B cell (primary cell): ENCODE measurements around the gene CHCHD6. TPM values are rescaled to one million over a fixed set of nuclear protein-coding genes. Genes with fewer than 3 reads are reported as not detected.

ENCODE experiments used
- ATAC-seq: fragments of 200-7000 bp; cut with Tn5 transposase; one replicate; pipeline ENCODE4 v1.10.0; 2021; ENCODE audit warnings: low read depth, mild to moderate bottlenecking, moderate number of reproducible peaks, moderate library complexity
- CTCF ChIA-PET: fragments of 350-600 bp; sonication (Branson Sonifier 250); formaldehyde crosslinking; loops from one replicate; lab custom pipeline; 2021; ENCODE audit warnings: antibody characterized with exemption, inconsistent platforms; lab: Charles Lee
- POLR2A ChIA-PET: fragments of 350-600 bp; sonication (Branson Sonifier 250); formaldehyde crosslinking; loops from one replicate; lab custom pipeline; 2021; ENCODE audit warnings: antibody characterized with exemption; lab: Charles Lee
- DNase-seq: peaks from one replicate; pipeline ENCODE4 v3.0.0; 2013
- H2AFZ ChIP-seq: 2 replicates; pipeline ENCODE4 v1.6.1; 2012; ENCODE audit warnings: mild to moderate bottlenecking, low read depth, low read length; ENCODE audit not compliant: insufficient read depth, poor library complexity, severe bottlenecking
- H3K27ac ChIP-seq, 2 donors: 1 replicate in 1 of 2; 2 replicates in 1 of 2; pipeline ENCODE4 v1.5.1; 2012 to 2013; ENCODE audit warnings: low read length in 2 of 2, mild to moderate bottlenecking in 2 of 2, moderate library complexity in 1 of 2
- H3K27me3 ChIP-seq, 4 experiments: fragments of 200-600 bp in 1 of 4; sonication (generic) in 1 of 4; replicated peaks in 1 of 4; 1 replicate in 2 of 4; 2 replicates in 2 of 4; pipeline versions ENCODE4 v1.6.1 to v1.7.0; 2013 to 2016; ENCODE audit warnings: low read length in 3 of 4, mild to moderate bottlenecking in 2 of 4, mixed read lengths in 1 of 4, moderate library complexity in 1 of 4; ENCODE audit not compliant: insufficient read depth in 4 of 4, control insufficient read depth in 3 of 4; ENCODE audit errors: control extremely low read depth in 1 of 4
- H3K36me3 ChIP-seq, 2 experiments: replicated peaks in 1 of 2; 1 replicate in 1 of 2; 2 replicates in 1 of 2; pipeline versions ENCODE4 v1.6.1 to v1.7.1; 2013; ENCODE audit warnings: low read length in 1 of 2; ENCODE audit not compliant: insufficient read depth in 2 of 2, control insufficient read depth in 1 of 2; ENCODE audit errors: control extremely low read depth in 1 of 2, extremely low read depth in 1 of 2
- H3K4me1 ChIP-seq, 2 donors: fragments of 200-600 bp in 1 of 2; sonication (generic) in 1 of 2; 1 replicate in 1 of 2; 2 replicates in 1 of 2; pipeline versions ENCODE4 v1.5.1 to v1.6.1; 2013 to 2017; ENCODE audit warnings: low read length in 2 of 2; ENCODE audit not compliant: control insufficient read depth in 2 of 2, insufficient read depth in 2 of 2
- H3K4me2 ChIP-seq: replicated peaks from 2 replicates; pipeline ENCODE3; 2012; ENCODE audit warnings: mild to moderate bottlenecking, low read depth, low read length; ENCODE audit not compliant: poor library complexity, severe bottlenecking
- H3K4me3 ChIP-seq, 5 experiments: fragments of 200-600 bp in 1 of 5; sonication (generic) in 1 of 5; 1 replicate in 3 of 5; 2 replicates in 2 of 5; pipeline versions ENCODE4 v1.5.1 to v1.7.0; 2011 to 2016; ENCODE audit warnings: low read length in 4 of 5, mild to moderate bottlenecking in 4 of 5, low read depth in 2 of 5, control low read depth in 1 of 5, moderate library complexity in 1 of 5; ENCODE audit not compliant: insufficient read depth in 1 of 5; ENCODE audit errors: control extremely low read depth in 1 of 5, extremely low read depth in 1 of 5
- H3K79me2 ChIP-seq: fragments of 200-600 bp; sonication (generic); one replicate; pipeline ENCODE4 v1.6.0; 2016; ENCODE audit warnings: low read length; ENCODE audit not compliant: control insufficient read depth, insufficient read depth
- H3K9ac ChIP-seq: fragments of 200-600 bp; sonication (generic); 2 replicates; pipeline ENCODE4 v1.6.1; 2017; ENCODE audit warnings: mild to moderate bottlenecking, low read length, moderate library complexity
- H3K9me3 ChIP-seq, 3 donors: one replicate each; pipeline versions ENCODE4 v1.6.1 to v1.7.1; 2013; ENCODE audit warnings: low read length in 2 of 3; ENCODE audit not compliant: control insufficient read depth in 2 of 3, insufficient read depth in 1 of 3; ENCODE audit errors: control extremely low read depth in 1 of 3
- H4K20me1 ChIP-seq: 2 replicates; pipeline ENCODE4 v1.6.0; 2012; ENCODE audit warnings: mild to moderate bottlenecking, low read length; ENCODE audit not compliant: insufficient read depth, control insufficient read depth, poor library complexity, severe bottlenecking
- H3K27ac Mint-ChIP-seq: one replicate; pipeline ENCODE4 v1.8.0; 2021; ENCODE audit warnings: mixed read lengths
- H3K27me3 Mint-ChIP-seq: one replicate; pipeline ENCODE4 v1.8.0; 2021; ENCODE audit warnings: mixed read lengths
- H3K4me1 Mint-ChIP-seq: one replicate; pipeline ENCODE4 v1.8.0; 2021; ENCODE audit warnings: mixed read lengths
- H3K4me3 Mint-ChIP-seq: one replicate; pipeline ENCODE4 v1.8.0; 2021; ENCODE audit warnings: mixed read lengths
- H3K9me3 Mint-ChIP-seq: one replicate; pipeline ENCODE4 v1.8.0; 2022; ENCODE audit warnings: mixed read lengths; ENCODE audit not compliant: insufficient read depth
- CTCF ChIP-seq: fragments of 200-600 bp; IDR thresholded peaks from one replicate; pipeline ENCODE4 v1.8.0; 2022; ENCODE audit warnings: antibody characterized with exemption, mild to moderate bottlenecking
- EZH2 ChIP-seq: IDR thresholded peaks from 2 replicates; pipeline ENCODE4 v1.6.1; 2012; ENCODE audit warnings: borderline replicate concordance, low read depth, mild to moderate bottlenecking, moderate library complexity, low read length; ENCODE audit not compliant: insufficient read depth, poor library complexity, severe bottlenecking
- WGBS: methylation state at CpG from one replicate; pipeline ENCODE4 v1.1.5; 2013; ENCODE audit warnings: missing lambda C conversion rate; ENCODE audit not compliant: insufficient coverage; 5-methylcytosine and 5-hydroxymethylcytosine counted together
- intact Hi-C: fragments of 100-400 bp; cut with micrococcal nuclease; formaldehyde crosslinking; loops from one replicate; pipeline ENCODE4 v1.10.0; 2022
- polyA plus RNA-seq: library from polyadenylated mRNA; depleted of rRNA; stranded (reverse); fragments of >200 nt; gene quantifications from 2 replicates; pipeline ENCODE4 v1.2.3, GENCODE V29; 2012
- total RNA-seq, 2 donors: library from RNA; stranded (reverse); fragments of 120-200 nt in 1 of 2; gene quantifications; 1 replicate in 1 of 2; 2 replicates in 1 of 2; pipeline versions ENCODE4 v1.2.3 to v1.2.4, GENCODE V29; 2013 to 2022

Gene CHCHD6
- total and polyA plus RNA-seq, 2 donors (not counting 1 experiment from before 2014, with no cell fraction given), result 8.0 to 13.5 TPM

- Histone ChIP-seq H2AFZ (no peak overlapping the region), H3K36me3 (no peaks in the 10 kb centered on the region), H3K9me3 (peaks cover 0 to 5% (median 4%) of the 10 kb centered on the region in 3 donors), H3K4me2 (no peak overlapping the region), H4K20me1 (no peaks in the 10 kb centered on the region), H3K27me3 (peaks cover 0 to 15% (median 1%) of the 10 kb centered on the region in 4 experiments), H3K4me1 (no peaks in the 10 kb centered on the region), H3K9ac (no peak overlapping the region), H3K4me3 (no peak overlapping the region), H3K27ac (no peak overlapping the region), H3K79me2 (no peaks in the 10 kb centered on the region)
- no peak overlapping the region for H3K4me3 Mint-ChIP-seq
- ChIA-PET CTCF (no interaction called here), POLR2A (interaction anchor here (1.4 kb wide), 1 partner anchor 13 kb away, joined by 3 read pairs; no protein-coding TSS in a partner anchor)
- TF ChIP-seq CTCF (no peak), EZH2 (no peak)
- H3K27ac Mint-ChIP-seq, result no peak overlapping the region
- ATAC-seq (no peak), DNase-seq (no peak)
- intact Hi-C loops, result no loop called here
- WGBS, result 91% methylated on average over 2 of the region's 2 CpGs
- no peaks in the 10 kb centered on the region for H3K9me3 Mint-ChIP-seq
- H3K27me3 Mint-ChIP-seq, result peaks cover 40% of the 10 kb centered on the region
- H3K4me1 Mint-ChIP-seq, result peaks cover 5% of the 10 kb centered on the region
Observed at GRCh38 chr3:126924458-126924857, 220.4 kb downstream of the CHCHD6 start.

- no peak overlapping the region for H3K27ac ChIP-seq
- Mint-ChIP-seq H3K27me3 (peaks cover 32% of the 10 kb centered on the region), H3K9me3 (no peaks in the 10 kb centered on the region), H3K4me1 (peaks cover 5% of the 10 kb centered on the region), H3K27ac (no peak overlapping the region), H3K4me3 (no peak overlapping the region)
- H3K27me3 ChIP-seq, result peaks cover 0 to 10% (median 0%) of the 10 kb centered on the region in 4 experiments
- intact Hi-C loops, result no loop called here
- H4K20me1 ChIP-seq, result no peaks in the 10 kb centered on the region
- peaks cover 0 to 1% (median 0%) of the 10 kb centered on the region in 3 donors for H3K9me3 ChIP-seq
- H2AFZ ChIP-seq, result no peak overlapping the region
- TF ChIP-seq EZH2 (no peak), CTCF (no peak)
- DNase-seq, result no peak
- CTCF ChIA-PET, result no interaction called here
- H3K36me3 ChIP-seq, result no peaks in the 10 kb centered on the region
- no peaks in the 10 kb centered on the region for H3K79me2 ChIP-seq
- H3K4me2 ChIP-seq, result no peak overlapping the region
- 91% methylated on average over 10 of the region's 14 CpGs for WGBS
- H3K4me1 ChIP-seq, result no peaks in the 10 kb centered on the region
- no peak overlapping the region for H3K9ac ChIP-seq
- no peak overlapping the region for H3K4me3 ChIP-seq
- POLR2A ChIA-PET, result interaction anchor here (1.4 kb wide), 1 partner anchor 14 kb away, joined by 3 read pairs; no protein-coding TSS in a partner anchor
- no peak for ATAC-seq
Observed at GRCh38 chr3:126925411-126926171, 221.6 kb downstream of the CHCHD6 start.
